Measurements from ENCODE around the gene ATP8B1. TPM values are rescaled to one million over a fixed set of nuclear protein-coding genes. Genes with fewer than 3 reads are reported as not detected.

Gene ATP8B1
- total and polyA plus RNA-seq, 2 donors (not counting 3 experiments of a cell fraction or from before 2014, with no cell fraction given) = 49.3 to 100 TPM

GRCh38 chr18:57655740-57656139 lies 147.4 kb downstream of the ATP8B1 start:
- POLR2A ChIA-PET = no interaction called here
- Histone ChIP-seq H3K9ac (replicated peaks; ENCODE audit: extremely low read depth, insufficient read depth, low read length) (no peak overlapping the region), H3K9me1 (replicated peaks; ENCODE audit: control insufficient read depth, extremely low read depth, insufficient read depth, low read length) (no peaks in the 10 kb centered on the region), H3K36me3 (ENCODE audit: control insufficient read depth in 2 of 2, extremely low read depth in 1 of 2, insufficient read depth in 2 of 2, low read length in 2 of 2) (peaks cover 18 to 20% of the 10 kb centered on the region in 2 experiments), H3K4me1 (ENCODE audit: control insufficient read depth, extremely low read depth, insufficient read depth, low read length) (peaks cover 9% of the 10 kb centered on the region), H3K27ac (ENCODE audit: insufficient read depth, low read depth, low read length) (no peak overlapping the region), H4K20me1 (replicated peaks; ENCODE audit: control insufficient read depth, extremely low read depth, insufficient read depth, low read length) (no peaks in the 10 kb centered on the region), H3K79me2 (ENCODE audit: control insufficient read depth, insufficient read depth, low read length) (peaks cover 15% of the 10 kb centered on the region), H2AFZ (ENCODE audit: low read depth, low read length) (no peak overlapping the region), H3K27me3 (ENCODE audit: control insufficient read depth in 2 of 2, insufficient read depth in 2 of 2, low read length in 2 of 2) (no peaks in the 10 kb centered on the region), H3K9me3 (replicated peaks; ENCODE audit: control insufficient read depth, insufficient read depth, low read length) (no peaks in the 10 kb centered on the region), H3K4me3 (replicated peaks in 1 of 3; ENCODE audit: insufficient read depth in 1 of 3, low read depth in 1 of 3, low read length in 3 of 3) (no peak overlapping the region), H3K4me2 (ENCODE audit: insufficient read depth, low read length) (no peak overlapping the region)
- FAIRE-seq (no peak), DNase-seq (ENCODE audit: low read depth, low spot score) (no peak)
- no peak for TF ChIP-seq EZH2 (IDR thresholded peaks at IDR 0.05; ENCODE audit: borderline replicate concordance, low read depth, low read length, severe bottlenecking)
- no peak for TF ChIP-seq POLR2AphosphoS5 (IDR thresholded peaks at IDR 0.05; ENCODE audit: insufficient read depth, low read depth, low read length)
- no peak for TF ChIP-seq MYC (IDR thresholded peaks at IDR 0.05; ENCODE audit: low read depth, low read length)
- BruUV-seq (replicated peaks) = no TSS peak
- CTCF ChIA-PET = no interaction called here
- dilution Hi-C loops (cut with MboI; ENCODE audit: extremely low pct_ligation_motif_present, low sequenced_read_pairs) = no loop called here
- intact Hi-C loops (cut with micrococcal nuclease) = no loop called here

DNA sequence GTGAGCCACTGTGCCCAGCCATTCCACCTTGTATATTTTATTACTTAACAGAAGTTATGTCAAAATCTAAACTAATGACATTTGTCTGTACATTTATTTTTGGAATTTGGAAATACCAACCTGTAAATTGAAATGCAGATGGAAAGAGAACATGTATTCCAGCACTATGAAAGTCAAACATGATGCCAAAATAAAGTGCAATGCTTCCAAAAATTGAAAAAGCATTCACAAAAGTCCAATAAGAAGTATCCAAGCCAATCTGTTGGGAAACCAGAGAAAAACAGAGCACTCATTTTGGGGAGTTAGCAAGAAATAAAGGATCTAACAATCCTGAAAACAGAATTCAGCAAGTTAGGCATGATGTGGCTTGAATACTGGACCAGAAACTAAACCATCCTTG lies 151.2 kb downstream of the ATP8B1 start:
- Histone ChIP-seq H3K79me2 (ENCODE audit: control insufficient read depth, insufficient read depth, low read length) (peaks cover 21% of the 10 kb centered on the region), H3K9me3 (replicated peaks; ENCODE audit: control insufficient read depth, insufficient read depth, low read length) (no peaks in the 10 kb centered on the region), H4K20me1 (replicated peaks; ENCODE audit: control insufficient read depth, extremely low read depth, insufficient read depth, low read length) (no peaks in the 10 kb centered on the region), H3K9ac (replicated peaks; ENCODE audit: extremely low read depth, insufficient read depth, low read length) (no peak overlapping the region), H3K27ac (ENCODE audit: insufficient read depth, low read depth, low read length) (no peak overlapping the region), H3K4me2 (ENCODE audit: insufficient read depth, low read length) (no peak overlapping the region), H2AFZ (ENCODE audit: low read depth, low read length) (no peak overlapping the region), H3K36me3 (ENCODE audit: control insufficient read depth in 2 of 2, extremely low read depth in 1 of 2, insufficient read depth in 2 of 2, low read length in 2 of 2) (peaks cover 21 to 26% of the 10 kb centered on the region in 2 experiments), H3K27me3 (ENCODE audit: control insufficient read depth in 2 of 2, insufficient read depth in 2 of 2, low read length in 2 of 2) (no peaks in the 10 kb centered on the region), H3K4me1 (ENCODE audit: control insufficient read depth, extremely low read depth, insufficient read depth, low read length) (peaks cover 6% of the 10 kb centered on the region), H3K9me1 (replicated peaks; ENCODE audit: control insufficient read depth, extremely low read depth, insufficient read depth, low read length) (no peaks in the 10 kb centered on the region), H3K4me3 (replicated peaks in 1 of 3; ENCODE audit: insufficient read depth in 1 of 3, low read depth in 1 of 3, low read length in 3 of 3) (no peak overlapping the region)
- intact Hi-C loops (cut with micrococcal nuclease) = no loop called here
- dilution Hi-C loops (cut with MboI; ENCODE audit: extremely low pct_ligation_motif_present, low sequenced_read_pairs) = no loop called here
- FAIRE-seq (no peak), DNase-seq (ENCODE audit: low read depth, low spot score) (no peak)
- BruUV-seq (replicated peaks) = no TSS peak
- ChIA-PET CTCF (no interaction called here), POLR2A (no interaction called here)
- TF ChIP-seq POLR2A (IDR thresholded peaks at IDR 0.05; ENCODE audit: low read depth, low read length) (no peak), JUN (IDR thresholded peaks at IDR 0.05; ENCODE audit: borderline replicate concordance, insufficient read depth, insufficient read length, low read depth) (no peak)
- TF ChIP-seq, protein P1, sequence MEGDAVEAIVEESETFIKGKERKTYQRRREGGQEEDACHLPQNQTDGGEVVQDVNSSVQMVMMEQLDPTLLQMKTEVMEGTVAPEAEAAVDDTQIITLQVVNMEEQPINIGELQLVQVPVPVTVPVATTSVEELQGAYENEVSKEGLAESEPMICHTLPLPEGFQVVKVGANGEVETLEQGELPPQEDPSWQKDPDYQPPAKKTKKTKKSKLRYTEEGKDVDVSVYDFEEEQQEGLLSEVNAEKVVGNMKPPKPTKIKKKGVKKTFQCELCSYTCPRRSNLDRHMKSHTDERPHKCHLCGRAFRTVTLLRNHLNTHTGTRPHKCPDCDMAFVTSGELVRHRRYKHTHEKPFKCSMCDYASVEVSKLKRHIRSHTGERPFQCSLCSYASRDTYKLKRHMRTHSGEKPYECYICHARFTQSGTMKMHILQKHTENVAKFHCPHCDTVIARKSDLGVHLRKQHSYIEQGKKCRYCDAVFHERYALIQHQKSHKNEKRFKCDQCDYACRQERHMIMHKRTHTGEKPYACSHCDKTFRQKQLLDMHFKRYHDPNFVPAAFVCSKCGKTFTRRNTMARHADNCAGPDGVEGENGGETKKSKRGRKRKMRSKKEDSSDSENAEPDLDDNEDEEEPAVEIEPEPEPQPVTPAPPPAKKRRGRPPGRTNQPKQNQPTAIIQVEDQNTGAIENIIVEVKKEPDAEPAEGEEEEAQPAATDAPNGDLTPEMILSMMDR (IDR thresholded peaks at IDR 0.05; ENCODE audit: extremely low read depth in 1 of 2, insufficient read depth in 1 of 2, low read depth in 1 of 2, low read length in 2 of 2) = no peak

Data from endothelial cell of umbilical vein (primary cell).